Measurements from ENCODE around the gene RBP2. TPM values are rescaled to one million over a fixed set of nuclear protein-coding genes. Genes with fewer than 3 reads are reported as not detected.

Gene RBP2
- total and polyA plus RNA-seq, 10 of the 15 experiments (the other 5 are each of a cell fraction or from before 2014, with no cell fraction given), result not detected

- TF ChIP-seq ZBTB33 (IDR thresholded peaks at IDR 0.05) (no peak), ATF7 (IDR thresholded peaks at IDR 0.05; ENCODE audit: low read depth) (no peak), CBX3 (IDR thresholded peaks at IDR 0.05; ENCODE audit: borderline replicate concordance, low read depth) (no peak), SPI1 (IDR thresholded peaks at IDR 0.05; ENCODE audit: borderline replicate concordance, insufficient read depth, low read depth, low read length) (no peak), HDAC6 (IDR thresholded peaks at IDR 0.05; ENCODE audit: unreplicated experiment) (no peak), ZNF384 (IDR thresholded peaks at IDR 0.05; ENCODE audit: borderline replicate concordance, low read depth, low read length) (no peak), PBX3 (IDR thresholded peaks at IDR 0.05; ENCODE audit: insufficient replicate concordance, low read depth, low read length) (no peak), RELB (IDR thresholded peaks at IDR 0.05; ENCODE audit: low read depth) (no peak), ESRRA (IDR thresholded peaks at IDR 0.05; ENCODE audit: low read length) (no peak), GABPA (IDR thresholded peaks at IDR 0.05; ENCODE audit: low read depth) (no peak), KDM1A (IDR thresholded peaks at IDR 0.05; ENCODE audit: borderline replicate concordance) (no peak), CEBPB (IDR thresholded peaks at IDR 0.05; ENCODE audit: borderline replicate concordance in 1 of 2, low read depth in 2 of 2, low read length in 2 of 2) (no peak), MXI1 (IDR thresholded peaks at IDR 0.05; ENCODE audit: low read depth, low read length) (no peak), HSF1 (IDR thresholded peaks at IDR 0.05; ENCODE audit: low read depth, low read length) (no peak)
Observed at GRCh38 chr3:139448104-139448503, 28.2 kb downstream of the RBP2 start (continued).

Data from GM12878 (cell line).